ENCODE data around the gene RNF43.

- TF ChIP-seq POLR2A (IDR thresholded peaks at IDR 0.05) = no peak
- TF ChIP-seq, protein P1, sequence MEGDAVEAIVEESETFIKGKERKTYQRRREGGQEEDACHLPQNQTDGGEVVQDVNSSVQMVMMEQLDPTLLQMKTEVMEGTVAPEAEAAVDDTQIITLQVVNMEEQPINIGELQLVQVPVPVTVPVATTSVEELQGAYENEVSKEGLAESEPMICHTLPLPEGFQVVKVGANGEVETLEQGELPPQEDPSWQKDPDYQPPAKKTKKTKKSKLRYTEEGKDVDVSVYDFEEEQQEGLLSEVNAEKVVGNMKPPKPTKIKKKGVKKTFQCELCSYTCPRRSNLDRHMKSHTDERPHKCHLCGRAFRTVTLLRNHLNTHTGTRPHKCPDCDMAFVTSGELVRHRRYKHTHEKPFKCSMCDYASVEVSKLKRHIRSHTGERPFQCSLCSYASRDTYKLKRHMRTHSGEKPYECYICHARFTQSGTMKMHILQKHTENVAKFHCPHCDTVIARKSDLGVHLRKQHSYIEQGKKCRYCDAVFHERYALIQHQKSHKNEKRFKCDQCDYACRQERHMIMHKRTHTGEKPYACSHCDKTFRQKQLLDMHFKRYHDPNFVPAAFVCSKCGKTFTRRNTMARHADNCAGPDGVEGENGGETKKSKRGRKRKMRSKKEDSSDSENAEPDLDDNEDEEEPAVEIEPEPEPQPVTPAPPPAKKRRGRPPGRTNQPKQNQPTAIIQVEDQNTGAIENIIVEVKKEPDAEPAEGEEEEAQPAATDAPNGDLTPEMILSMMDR (IDR thresholded peaks at IDR 0.05) = no peak
Measured at GRCh38 chr17:58384897-58385296, 32.4 kb downstream of the RNF43 start.

Measured in right lobe of liver (tissue), 4 donors.